Measurements from ENCODE around the gene PCSK6.

Gene PCSK6

GRCh38 chr15:101332061-101332467 is 157.4 kb downstream of the PCSK6 start:
- no peak overlapping the region for H3K4me3 ChIP-seq
- no peak overlapping the region for H3K27ac ChIP-seq
- no peak for DNase-seq (ENCODE audit: low spot score)
- TF ChIP-seq CTCF (IDR thresholded peaks at IDR 0.05): no peak

- H3K4me3 ChIP-seq: no peak overlapping the region
- no peak for TF ChIP-seq CTCF (IDR thresholded peaks at IDR 0.05)
- DNase-seq (ENCODE audit: low spot score): no peak
- no peak overlapping the region for H3K27ac ChIP-seq
Observed at GRCh38 chr15:101329867-101330380, 159.6 kb downstream of the PCSK6 start.

- Histone ChIP-seq H3K4me3 (no peak overlapping the region), H3K27ac (no peak overlapping the region)
- TF ChIP-seq CTCF (IDR thresholded peaks at IDR 0.05): no peak
- no peak for DNase-seq (ENCODE audit: low spot score)
Observed at GRCh38 chr15:101329309-101329863, 160.1 kb downstream of the PCSK6 start.

GRCh38 chr15:101328001-101328400 is 161.5 kb downstream of the PCSK6 start:
- no peak for DNase-seq (ENCODE audit: low spot score)
- TF ChIP-seq CTCF (IDR thresholded peaks at IDR 0.05): no peak

GRCh38 chr15:101327147-101327740 is 162.3 kb downstream of the PCSK6 start:
- Histone ChIP-seq H3K4me3 (no peak overlapping the region), H3K27ac (no peak overlapping the region)
- no peak for DNase-seq (ENCODE audit: low spot score)
- TF ChIP-seq CTCF (IDR thresholded peaks at IDR 0.05): no peak

More at GRCh38 chr15:101328001-101328400, 161.5 kb downstream of the PCSK6 start:
- Histone ChIP-seq H3K27ac (no peak overlapping the region), H3K4me3 (no peak overlapping the region)

GRCh38 chr15:101326462-101327146 is 162.9 kb downstream of the PCSK6 start:
- Histone ChIP-seq H3K4me3 (no peak overlapping the region), H3K27ac (no peak overlapping the region)
- TF ChIP-seq CTCF (IDR thresholded peaks at IDR 0.05): no peak
- no peak for DNase-seq (ENCODE audit: low spot score)

GRCh38 chr15:101326026-101326315 is 163.5 kb downstream of the PCSK6 start:
- H3K27ac ChIP-seq: no peak overlapping the region
- H3K4me3 ChIP-seq: no peak overlapping the region
- TF ChIP-seq CTCF (IDR thresholded peaks at IDR 0.05): no peak
- no peak for DNase-seq (ENCODE audit: low spot score)

All from coronary artery (tissue), 2 donors.